LNCAP (cell line): ENCODE results near the gene ENPP3.

Source experiments
- CTCF ChIP-seq: fragments of 450-650 bp; IDR thresholded peaks from 2 replicates; pipeline ENCODE4 v1.5.1; 2017; ENCODE audit warnings: mild to moderate bottlenecking

The ENPP3 gene

GRCh38 chr6:131636880-131637792 lies at the start of gene ENPP3:
TSS of gene ENPP3 (plus strand) at chr6:131637302. CDS start at chr6:131637385, 83 bp downstream.
- no peak for TF ChIP-seq CTCF

- no peak for TF ChIP-seq CTCF
These were observed 49.2 kb upstream of the ENPP3 start for GRCh38 chr6:131587909-131588308.

GRCh38 chr6:131588643-131589042 lies 48.5 kb upstream of the ENPP3 start:
- TF ChIP-seq CTCF: no peak

- no peak for TF ChIP-seq CTCF
These were observed 44.2 kb upstream of the ENPP3 start for GRCh38 chr6:131592935-131593334.

GRCh38 chr6:131594074-131594473 lies 43.0 kb upstream of the ENPP3 start:
- TF ChIP-seq CTCF: no peak

- TF ChIP-seq CTCF: peak; percentile 56
These were observed 39.7 kb upstream of the ENPP3 start for GRCh38 chr6:131597446-131597845.

- no peak for TF ChIP-seq CTCF
These were observed 36.4 kb upstream of the ENPP3 start for GRCh38 chr6:131600716-131601115.
